Femur (tissue), 1 donor: Measurements from ENCODE around the gene DDB1.
A peak's percentile ranks its signal among the peaks of the same experiment; 100 is the strongest.

Experiments used
- DNase-seq: peaks from one replicate; pipeline ENCODE4 v3.0.0-alpha.2; 2017

DDB1 gene

GRCh38 chr11:61332797-61333549 lies at the start of gene DDB1, which contains the start of gene TKFC:
TSS of gene DDB1 (minus strand) at chr11:61333105. CDS start at chr11:61332968, 137 bp downstream.
TSS of gene TKFC (plus strand) at chr11:61333228. CDS start at chr11:61334729, 1,501 bp downstream.
- DNase-seq = peak; percentile 97

- DNase-seq = no peak
Measured at GRCh38 chr11:61380884-61381283, 48.0 kb upstream of the DDB1 start.

- no peak for DNase-seq
Measured at GRCh38 chr11:61378713-61379313, 45.9 kb upstream of the DDB1 start.

GRCh38 chr11:61377461-61378160 lies 44.7 kb upstream of the DDB1 start:
- no peak for DNase-seq

- DNase-seq = no peak
Measured at GRCh38 chr11:61375761-61376108, 42.8 kb upstream of the DDB1 start.

GRCh38 chr11:61372659-61373420 lies 39.9 kb upstream of the DDB1 start:
- DNase-seq = no peak

- DNase-seq = no peak
Measured at GRCh38 chr11:61370349-61371005, 37.6 kb upstream of the DDB1 start.

GRCh38 chr11:61369372-61370348 lies 36.8 kb upstream of the DDB1 start:
- DNase-seq = no peak

- no peak for DNase-seq
Measured at GRCh38 chr11:61368646-61369045, 35.7 kb upstream of the DDB1 start.

- no peak for DNase-seq
Measured at GRCh38 chr11:61367406-61367805, 34.5 kb upstream of the DDB1 start.

- DNase-seq = no peak
Measured at GRCh38 chr11:61364012-61364675, 31.2 kb upstream of the DDB1 start.

GRCh38 chr11:61362542-61362875 lies 29.6 kb upstream of the DDB1 start:
- peak; percentile 40 for DNase-seq

- peak; percentile 96 for DNase-seq
Measured at GRCh38 chr11:61361741-61362541, 29.0 kb upstream of the DDB1 start, which contains the start of the genes CYB561A3 and TMEM138. TSS of gene CYB561A3 (minus strand) at chr11:61361882. CDS start at chr11:61356713, 5,169 bp downstream. TSS of gene TMEM138 (plus strand) at chr11:61362374. CDS start at chr11:61364391, 2,017 bp downstream.

- DNase-seq = no peak
Measured at GRCh38 chr11:61361237-61361740, 28.4 kb upstream of the DDB1 start.

GRCh38 chr11:61359516-61359915 lies 26.6 kb upstream of the DDB1 start:
- DNase-seq = no peak

GRCh38 chr11:61358566-61358965 lies 25.7 kb upstream of the DDB1 start:
- no peak for DNase-seq

- no peak for DNase-seq
Measured at GRCh38 chr11:61357894-61358239, 25.0 kb upstream of the DDB1 start.

- no peak for DNase-seq
Measured at GRCh38 chr11:61357233-61357893, 24.5 kb upstream of the DDB1 start.

- DNase-seq = no peak
Measured at GRCh38 chr11:61356706-61357105, 23.8 kb upstream of the DDB1 start.
